GM08714 (cell line): Measurements from ENCODE around the gene TNRC6A.
"Not testable (repeated sequence)": the region's sequence is repeated elsewhere in the genome, so short reads cannot be mapped to it uniquely, and the experiment has no call there.

ENCODE experiments used
- H3K4me3 ChIP-seq: fragments of 200-500 bp; sonication (Bioruptor generic); 2 replicates; pipeline ENCODE4 v1.5.1; 2014; ENCODE audit warnings: mild to moderate bottlenecking, low read length, inconsistent platforms
- ZNF274 ChIP-seq: IDR thresholded peaks from 2 replicates; pipeline ENCODE4 v1.6.1; 2012; ENCODE audit warnings: mild to moderate bottlenecking, low read depth, low read length

Gene TNRC6A

GRCh38 chr16:24826817-24827566 is 97.5 kb downstream of the TNRC6A start:
- TF ChIP-seq ZNF274, result no peak
- H3K4me3 ChIP-seq, result no peak overlapping the region

- no peak for TF ChIP-seq ZNF274
- no peak overlapping the region for H3K4me3 ChIP-seq
These were observed 99.7 kb downstream of the TNRC6A start for GRCh38 chr16:24829153-24829552.

GRCh38 chr16:24833352-24833751 is 103.9 kb downstream of the TNRC6A start:
- no peak for TF ChIP-seq ZNF274
- H3K4me3 ChIP-seq, result no peak overlapping the region

- TF ChIP-seq ZNF274, result no peak
- H3K4me3 ChIP-seq, result no peak overlapping the region
These were observed 105.2 kb downstream of the TNRC6A start for GRCh38 chr16:24834459-24835335.

- no peak overlapping the region for H3K4me3 ChIP-seq
- no peak for TF ChIP-seq ZNF274
These were observed 107.4 kb downstream of the TNRC6A start for GRCh38 chr16:24836836-24837235.

GRCh38 chr16:24837969-24838368 is 108.5 kb downstream of the TNRC6A start:
- no peak for TF ChIP-seq ZNF274
- no peak overlapping the region for H3K4me3 ChIP-seq

- H3K4me3 ChIP-seq, result no peak overlapping the region
- TF ChIP-seq ZNF274, result no peak
These were observed 109.3 kb downstream of the TNRC6A start for GRCh38 chr16:24838554-24839266.

GRCh38 chr16:24839347-24839972 is 110.0 kb downstream of the TNRC6A start:
- no peak overlapping the region for H3K4me3 ChIP-seq
- TF ChIP-seq ZNF274, result no peak

- no peak overlapping the region for H3K4me3 ChIP-seq
- no peak for TF ChIP-seq ZNF274
These were observed 111.8 kb downstream of the TNRC6A start for GRCh38 chr16:24841291-24841690.

- TF ChIP-seq ZNF274, result no peak
- no peak overlapping the region for H3K4me3 ChIP-seq
These were observed 114.9 kb downstream of the TNRC6A start for GRCh38 chr16:24844101-24845030.

GRCh38 chr16:24845031-24845365 is 115.5 kb downstream of the TNRC6A start:
- H3K4me3 ChIP-seq, result not testable (repeated sequence)

- no peak for TF ChIP-seq ZNF274
These were observed 116.5 kb downstream of the TNRC6A start, which contains the start of gene SLC5A11 for GRCh38 chr16:24845726-24846547. Gene SLC5A11 (plus strand): TSS chr16:24845963. CDS start chr16:24858644, 12,681 bp downstream.

More at GRCh38 chr16:24845726-24846547, 116.5 kb downstream of the TNRC6A start, which contains the start of gene SLC5A11:
- no peak within 1 kb of the TSS for H3K4me3 ChIP-seq
